Measurements from ENCODE around the gene PDE4B.

Gene PDE4B

GRCh38 chr1:66182551-66183178 is 390.0 kb downstream of the PDE4B start:
- no peak for TF ChIP-seq PAX5 (IDR thresholded peaks at IDR 0.05; ENCODE audit: insufficient read depth, low read length, severe bottlenecking)
- no peak for TF ChIP-seq SPI1 (IDR thresholded peaks at IDR 0.05; ENCODE audit: low read depth, low read length)
- TF ChIP-seq TAF1 (IDR thresholded peaks at IDR 0.05; ENCODE audit: low read depth, low read length), result no peak
- TF ChIP-seq POLR2AphosphoS5 (IDR thresholded peaks at IDR 0.05; ENCODE audit: low read depth, low read length), result no peak
- TF ChIP-seq POLR2A (IDR thresholded peaks at IDR 0.05; ENCODE audit: low read depth, low read length), result no peak
- no peak for TF ChIP-seq POU2F2 (IDR thresholded peaks at IDR 0.05; ENCODE audit: low read depth, low read length)
- FAIRE-seq (no peak), DNase-seq (ENCODE audit: insufficient read length, low spot score) (no peak)

GRCh38 chr1:66183400-66183799 is 390.7 kb downstream of the PDE4B start:
- DNase-seq (ENCODE audit: insufficient read length, low spot score), result no peak
- no peak for TF ChIP-seq PAX5 (IDR thresholded peaks at IDR 0.05; ENCODE audit: insufficient read depth, low read length, severe bottlenecking)
- TF ChIP-seq POU2F2 (IDR thresholded peaks at IDR 0.05; ENCODE audit: low read depth, low read length), result no peak
- no peak for TF ChIP-seq SPI1 (IDR thresholded peaks at IDR 0.05; ENCODE audit: low read depth, low read length)
- TF ChIP-seq TAF1 (IDR thresholded peaks at IDR 0.05; ENCODE audit: low read depth, low read length), result no peak
- no peak for TF ChIP-seq POLR2AphosphoS5 (IDR thresholded peaks at IDR 0.05; ENCODE audit: low read depth, low read length)
- no peak for TF ChIP-seq POLR2A (IDR thresholded peaks at IDR 0.05; ENCODE audit: low read depth, low read length)
- no peak for FAIRE-seq

GRCh38 chr1:66197120-66197519 is 404.4 kb downstream of the PDE4B start:
- DNase-seq (ENCODE audit: insufficient read length, low spot score), result no peak
- TF ChIP-seq SPI1 (IDR thresholded peaks at IDR 0.05; ENCODE audit: low read depth, low read length) (no peak), TAF1 (IDR thresholded peaks at IDR 0.05; ENCODE audit: low read depth, low read length) (no peak), PAX5 (IDR thresholded peaks at IDR 0.05; ENCODE audit: insufficient read depth, low read length, severe bottlenecking) (no peak), POLR2A (IDR thresholded peaks at IDR 0.05; ENCODE audit: low read depth, low read length) (no peak), POU2F2 (IDR thresholded peaks at IDR 0.05; ENCODE audit: low read depth, low read length) (no peak), POLR2AphosphoS5 (IDR thresholded peaks at IDR 0.05; ENCODE audit: low read depth, low read length) (no peak)
- FAIRE-seq, result no peak

- FAIRE-seq (no peak), DNase-seq (ENCODE audit: insufficient read length, low spot score) (no peak)
- TF ChIP-seq POLR2A (IDR thresholded peaks at IDR 0.05; ENCODE audit: low read depth, low read length) (no peak), TAF1 (IDR thresholded peaks at IDR 0.05; ENCODE audit: low read depth, low read length) (no peak), POU2F2 (IDR thresholded peaks at IDR 0.05; ENCODE audit: low read depth, low read length) (no peak), SPI1 (IDR thresholded peaks at IDR 0.05; ENCODE audit: low read depth, low read length) (no peak), POLR2AphosphoS5 (IDR thresholded peaks at IDR 0.05; ENCODE audit: low read depth, low read length) (no peak), PAX5 (IDR thresholded peaks at IDR 0.05; ENCODE audit: insufficient read depth, low read length, severe bottlenecking) (no peak)
Measured at GRCh38 chr1:66197785-66198184, 405.1 kb downstream of the PDE4B start.

GRCh38 chr1:66206563-66207144 is 414.0 kb downstream of the PDE4B start:
- no peak for FAIRE-seq
- TF ChIP-seq TAF1 (IDR thresholded peaks at IDR 0.05; ENCODE audit: low read depth, low read length) (no peak), SPI1 (IDR thresholded peaks at IDR 0.05; ENCODE audit: low read depth, low read length) (no peak), POLR2A (IDR thresholded peaks at IDR 0.05; ENCODE audit: low read depth, low read length) (no peak), POLR2AphosphoS5 (IDR thresholded peaks at IDR 0.05; ENCODE audit: low read depth, low read length) (no peak), PAX5 (IDR thresholded peaks at IDR 0.05; ENCODE audit: insufficient read depth, low read length, severe bottlenecking) (no peak), POU2F2 (IDR thresholded peaks at IDR 0.05; ENCODE audit: low read depth, low read length) (no peak)
- DNase-seq (ENCODE audit: insufficient read length, low spot score), result no peak

GRCh38 chr1:66207484-66207883 is 414.8 kb downstream of the PDE4B start:
- DNase-seq (ENCODE audit: insufficient read length, low spot score), result no peak
- TF ChIP-seq SPI1 (IDR thresholded peaks at IDR 0.05; ENCODE audit: low read depth, low read length) (no peak), POU2F2 (IDR thresholded peaks at IDR 0.05; ENCODE audit: low read depth, low read length) (no peak), POLR2AphosphoS5 (IDR thresholded peaks at IDR 0.05; ENCODE audit: low read depth, low read length) (no peak), PAX5 (IDR thresholded peaks at IDR 0.05; ENCODE audit: insufficient read depth, low read length, severe bottlenecking) (no peak), TAF1 (IDR thresholded peaks at IDR 0.05; ENCODE audit: low read depth, low read length) (no peak), POLR2A (IDR thresholded peaks at IDR 0.05; ENCODE audit: low read depth, low read length) (no peak)
- FAIRE-seq, result no peak

GRCh38 chr1:66208632-66209031 is 415.9 kb downstream of the PDE4B start:
- TF ChIP-seq POLR2A (IDR thresholded peaks at IDR 0.05; ENCODE audit: low read depth, low read length) (no peak), SPI1 (IDR thresholded peaks at IDR 0.05; ENCODE audit: low read depth, low read length) (no peak), POU2F2 (IDR thresholded peaks at IDR 0.05; ENCODE audit: low read depth, low read length) (no peak), POLR2AphosphoS5 (IDR thresholded peaks at IDR 0.05; ENCODE audit: low read depth, low read length) (no peak), PAX5 (IDR thresholded peaks at IDR 0.05; ENCODE audit: insufficient read depth, low read length, severe bottlenecking) (no peak), TAF1 (IDR thresholded peaks at IDR 0.05; ENCODE audit: low read depth, low read length) (no peak)
- no peak for FAIRE-seq
- DNase-seq (ENCODE audit: insufficient read length, low spot score), result no peak

- DNase-seq (ENCODE audit: insufficient read length, low spot score) (no peak), FAIRE-seq (peak; percentile 16)
- TF ChIP-seq SPI1 (IDR thresholded peaks at IDR 0.05; ENCODE audit: low read depth, low read length), result no peak
- TF ChIP-seq POLR2AphosphoS5 (IDR thresholded peaks at IDR 0.05; ENCODE audit: low read depth, low read length), result no peak
- no peak for TF ChIP-seq POU2F2 (IDR thresholded peaks at IDR 0.05; ENCODE audit: low read depth, low read length)
Measured at GRCh38 chr1:66210635-66211244, 418.0 kb downstream of the PDE4B start.

- TF ChIP-seq POLR2A (IDR thresholded peaks at IDR 0.05; ENCODE audit: low read depth, low read length), result no peak
- no peak for TF ChIP-seq SPI1 (IDR thresholded peaks at IDR 0.05; ENCODE audit: low read depth, low read length)
- TF ChIP-seq PAX5 (IDR thresholded peaks at IDR 0.05; ENCODE audit: insufficient read depth, low read length, severe bottlenecking), result no peak
- TF ChIP-seq POLR2AphosphoS5 (IDR thresholded peaks at IDR 0.05; ENCODE audit: low read depth, low read length), result no peak
- TF ChIP-seq POU2F2 (IDR thresholded peaks at IDR 0.05; ENCODE audit: low read depth, low read length), result no peak
- no peak for TF ChIP-seq TAF1 (IDR thresholded peaks at IDR 0.05; ENCODE audit: low read depth, low read length)
- no peak for FAIRE-seq
- no peak for DNase-seq (ENCODE audit: insufficient read length, low spot score)
Measured at GRCh38 chr1:66211521-66211920, 418.8 kb downstream of the PDE4B start.
